PC-3 (cell line): ENCODE measurements around the gene SURF6.

Experiments
- CTCF ChIP-seq: fragments of 300-600 bp; sonication (generic); conservative IDR thresholded peaks from 2 replicates; pipeline ENCODE4 v1.5.1; 2017; ENCODE audit warnings: antibody characterized with exemption, low read depth, mild to moderate bottlenecking, low read length
- EZH2phosphoT487 ChIP-seq: fragments of 300-600 bp; sonication (generic); IDR thresholded peaks from 2 replicates; pipeline ENCODE4 v1.6.1; 2018; ENCODE audit warnings: mild to moderate bottlenecking, antibody characterized with exemption, low read length, borderline replicate concordance

- no peak for TF ChIP-seq CTCF
- TF ChIP-seq EZH2phosphoT487, result no peak
Measured at GRCh38 chr9:133344071-133344470, 8.1 kb upstream of the SURF6 start.
